K562 (cell line): Measurements from ENCODE around the gene SPRING1. TPM values are rescaled to one million over a fixed set of nuclear protein-coding genes. Genes with fewer than 3 reads are reported as not detected.
A peak's percentile ranks its signal among the peaks of the same experiment; 100 is the strongest.

Source experiments
- ADNP ChIP-seq: fragments of 200-800 bp; sonication (Bioruptor generic); IDR thresholded peaks from 2 replicates; pipeline ENCODE4 v1.6.1; 2016; ENCODE audit warnings: missing genetic modification characterization, missing compliant biosample characterization
- DDX20 ChIP-seq: fragments of 450-650 bp; IDR thresholded peaks from 2 replicates; pipeline ENCODE4 v1.6.1; 2016; ENCODE audit warnings: missing genetic modification characterization, low read depth, mild to moderate bottlenecking, missing compliant biosample characterization, moderate library complexity
- ELF1 ChIP-seq: fragments of 200-800 bp; sonication (Bioruptor generic); IDR thresholded peaks from 2 replicates; pipeline ENCODE4 v1.6.1; 2016; ENCODE audit warnings: missing genetic modification characterization, missing compliant biosample characterization
- EZH2 ChIP-seq: IDR thresholded peaks from 2 replicates; pipeline ENCODE4 v1.6.1; 2012; ENCODE audit warnings: low read depth, mild to moderate bottlenecking, inconsistent platforms, low read length, borderline replicate concordance
- FOXA3 ChIP-seq, 2 experiments: fragments of 450-650 bp in 1 of 2; sonication (generic) in 1 of 2; formaldehyde crosslinking; IDR thresholded peaks in 1 of 2; conservative IDR thresholded peaks in 1 of 2; 2 replicates each; pipeline versions ENCODE4 v1.4.0 to v1.8.0; 2020 to 2022; ENCODE audit warnings: mild to moderate bottlenecking in 2 of 2, missing genetic modification reagents in 1 of 2
- NR2C2 ChIP-seq, 2 experiments: fragments of 200-800 bp in 1 of 2; sonication (Bioruptor generic) in 1 of 2; sonication (generic) in 1 of 2; formaldehyde crosslinking in 1 of 2; IDR thresholded peaks; 2 replicates each; pipeline versions ENCODE4 v1.6.1 to v1.8.0; 2016 to 2022; ENCODE audit warnings: mild to moderate bottlenecking in 1 of 2, missing compliant biosample characterization in 1 of 2, missing genetic modification characterization in 1 of 2, missing genetic modification reagents in 1 of 2
- PHB2 ChIP-seq: fragments of 450-650 bp; IDR thresholded peaks from 2 replicates; pipeline ENCODE4 v1.6.1; 2017; ENCODE audit warnings: low read depth
- ZNF124 ChIP-seq: sonication (generic); formaldehyde crosslinking; IDR thresholded peaks from 2 replicates; pipeline ENCODE4 v1.8.1; 2022; ENCODE audit warnings: missing genetic modification reagents
- polyA plus RNA-seq, 8 experiments: library from polyadenylated mRNA; depleted of rRNA in 4 of 8; stranded (reverse) in 5 of 8; unstranded in 3 of 8; fragments of >200 nt; fragmentation: Nextera tagmentation in 2 of 8; fragmentation: Illumina TruSeq in 1 of 8; extraction: Ambion mirVana in 2 of 8; extraction: Trizol in 1 of 8; gene quantifications; 2 replicates each; pipeline versions ENCODE4 v1.2.1 to v1.2.3, GENCODE V29; 2011 to 2014; ENCODE audit warnings: inconsistent platforms in 1 of 8, missing spikeins in 1 of 8
- total RNA-seq, 7 experiments: library from RNA; depleted of rRNA in 6 of 7; stranded (reverse); fragments of >200 nt in 6 of 7; fragmentation: Illumina TruSeq in 2 of 7; extraction: Trizol in 2 of 7; gene quantifications; 2 replicates each; pipeline versions ENCODE4 v1.2.1 to v1.2.3, GENCODE V29; 2011 to 2021; ENCODE audit warnings: low replicate concordance in 1 of 7
- TF ChIP-seq, protein P1 (sequence below): sonication (generic); formaldehyde crosslinking; IDR thresholded peaks from 2 replicates; pipeline ENCODE4 v1.8.0; 2022; ENCODE audit warnings: mild to moderate bottlenecking, missing genetic modification reagents
- TF ChIP-seq, protein P2 (sequence below): sonication (generic); formaldehyde crosslinking; IDR thresholded peaks from 2 replicates; pipeline ENCODE4 v1.8.1; 2023; ENCODE audit warnings: mild to moderate bottlenecking, missing genetic modification reagents, moderate library complexity
- TF ChIP-seq, protein P3 (sequence below): sonication (generic); formaldehyde crosslinking; IDR thresholded peaks from 2 replicates; pipeline ENCODE4 v1.8.1; 2023; ENCODE audit warnings: mild to moderate bottlenecking, missing genetic modification reagents
- TF ChIP-seq, protein P4 (sequence below): fragments of 450-650 bp; IDR thresholded peaks from 2 replicates; pipeline ENCODE4 v1.6.1; 2016; ENCODE audit warnings: low read depth

SPRING1 gene
- total and polyA plus RNA-seq, 9 of the 15 experiments (the other 6 are each of a cell fraction or from before 2014, with no cell fraction given), result 1.1 to 20.0 (median 8.0) TPM

DNA sequence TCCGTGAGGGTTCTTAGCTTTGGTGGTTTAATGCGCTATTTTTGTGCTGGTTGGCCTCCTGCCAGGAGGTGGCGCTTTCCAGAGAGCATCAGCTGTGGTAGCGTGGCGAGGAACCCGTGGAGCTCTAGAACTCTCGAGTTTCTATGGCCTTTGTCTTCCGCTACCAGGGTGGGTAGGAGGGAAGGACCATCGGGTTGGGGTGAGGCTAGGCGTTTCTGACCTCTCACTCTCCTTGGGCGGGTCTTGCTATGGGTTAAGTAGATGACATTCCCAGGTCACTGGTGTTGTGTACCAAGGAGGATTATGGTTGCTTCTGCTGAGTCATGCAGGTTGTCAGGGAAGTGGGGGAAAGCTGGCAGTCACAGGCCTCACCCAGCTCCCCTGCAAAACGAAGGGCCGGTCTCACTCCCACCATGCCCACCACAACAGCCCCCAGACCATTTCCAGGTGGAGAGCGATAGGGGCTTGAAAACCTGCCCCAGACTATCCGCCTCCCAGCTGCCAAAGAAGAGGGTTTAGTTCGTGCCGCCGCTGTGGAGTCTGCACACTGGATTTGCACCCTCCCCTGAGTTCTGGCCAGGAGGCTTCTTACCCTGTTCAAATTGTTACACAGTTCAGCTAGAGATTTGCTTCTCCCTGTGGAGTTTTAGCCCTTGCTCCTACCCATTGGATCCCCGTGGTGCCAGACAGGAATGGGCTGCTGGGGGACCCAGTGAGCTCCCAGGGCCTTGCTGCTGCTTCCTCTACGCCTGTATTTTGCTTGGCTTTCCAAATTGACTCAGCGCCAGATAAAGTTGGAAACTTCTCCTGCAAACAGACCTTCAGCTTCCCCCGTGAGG lies 22.1 kb upstream of the SPRING1 start (continued):
- TF ChIP-seq, protein P1, sequence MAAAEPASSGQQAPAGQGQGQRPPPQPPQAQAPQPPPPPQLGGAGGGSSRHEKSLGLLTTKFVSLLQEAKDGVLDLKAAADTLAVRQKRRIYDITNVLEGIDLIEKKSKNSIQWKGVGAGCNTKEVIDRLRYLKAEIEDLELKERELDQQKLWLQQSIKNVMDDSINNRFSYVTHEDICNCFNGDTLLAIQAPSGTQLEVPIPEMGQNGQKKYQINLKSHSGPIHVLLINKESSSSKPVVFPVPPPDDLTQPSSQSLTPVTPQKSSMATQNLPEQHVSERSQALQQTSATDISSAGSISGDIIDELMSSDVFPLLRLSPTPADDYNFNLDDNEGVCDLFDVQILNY (CRISPR knock-in tag), result no peak
- TF ChIP-seq EZH2, result no peak
- TF ChIP-seq, protein P2, sequence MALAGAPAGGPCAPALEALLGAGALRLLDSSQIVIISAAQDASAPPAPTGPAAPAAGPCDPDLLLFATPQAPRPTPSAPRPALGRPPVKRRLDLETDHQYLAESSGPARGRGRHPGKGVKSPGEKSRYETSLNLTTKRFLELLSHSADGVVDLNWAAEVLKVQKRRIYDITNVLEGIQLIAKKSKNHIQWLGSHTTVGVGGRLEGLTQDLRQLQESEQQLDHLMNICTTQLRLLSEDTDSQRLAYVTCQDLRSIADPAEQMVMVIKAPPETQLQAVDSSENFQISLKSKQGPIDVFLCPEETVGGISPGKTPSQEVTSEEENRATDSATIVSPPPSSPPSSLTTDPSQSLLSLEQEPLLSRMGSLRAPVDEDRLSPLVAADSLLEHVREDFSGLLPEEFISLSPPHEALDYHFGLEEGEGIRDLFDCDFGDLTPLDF (CRISPR knock-in tag), result no peak
- peak; percentile 46; the same call in 1 of the 2 replicates for TF ChIP-seq NR2C2 (CRISPR knock-in tag; IDR thresholded peaks at IDR 0.05)
- peak; percentile 88 for TF ChIP-seq NR2C2 (tag; IDR thresholded peaks at IDR 0.05)
- TF ChIP-seq ZNF124 (CRISPR knock-in tag), result no peak
- no peak for TF ChIP-seq DDX20
- TF ChIP-seq PHB2, result no peak
- TF ChIP-seq, protein P3, sequence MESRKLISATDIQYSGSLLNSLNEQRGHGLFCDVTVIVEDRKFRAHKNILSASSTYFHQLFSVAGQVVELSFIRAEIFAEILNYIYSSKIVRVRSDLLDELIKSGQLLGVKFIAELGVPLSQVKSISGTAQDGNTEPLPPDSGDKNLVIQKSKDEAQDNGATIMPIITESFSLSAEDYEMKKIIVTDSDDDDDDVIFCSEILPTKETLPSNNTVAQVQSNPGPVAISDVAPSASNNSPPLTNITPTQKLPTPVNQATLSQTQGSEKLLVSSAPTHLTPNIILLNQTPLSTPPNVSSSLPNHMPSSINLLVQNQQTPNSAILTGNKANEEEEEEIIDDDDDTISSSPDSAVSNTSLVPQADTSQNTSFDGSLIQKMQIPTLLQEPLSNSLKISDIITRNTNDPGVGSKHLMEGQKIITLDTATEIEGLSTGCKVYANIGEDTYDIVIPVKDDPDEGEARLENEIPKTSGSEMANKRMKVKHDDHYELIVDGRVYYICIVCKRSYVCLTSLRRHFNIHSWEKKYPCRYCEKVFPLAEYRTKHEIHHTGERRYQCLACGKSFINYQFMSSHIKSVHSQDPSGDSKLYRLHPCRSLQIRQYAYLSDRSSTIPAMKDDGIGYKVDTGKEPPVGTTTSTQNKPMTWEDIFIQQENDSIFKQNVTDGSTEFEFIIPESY (CRISPR knock-in tag), result peak; percentile 81
- TF ChIP-seq ADNP (tag), result no peak
- TF ChIP-seq, protein P4, sequence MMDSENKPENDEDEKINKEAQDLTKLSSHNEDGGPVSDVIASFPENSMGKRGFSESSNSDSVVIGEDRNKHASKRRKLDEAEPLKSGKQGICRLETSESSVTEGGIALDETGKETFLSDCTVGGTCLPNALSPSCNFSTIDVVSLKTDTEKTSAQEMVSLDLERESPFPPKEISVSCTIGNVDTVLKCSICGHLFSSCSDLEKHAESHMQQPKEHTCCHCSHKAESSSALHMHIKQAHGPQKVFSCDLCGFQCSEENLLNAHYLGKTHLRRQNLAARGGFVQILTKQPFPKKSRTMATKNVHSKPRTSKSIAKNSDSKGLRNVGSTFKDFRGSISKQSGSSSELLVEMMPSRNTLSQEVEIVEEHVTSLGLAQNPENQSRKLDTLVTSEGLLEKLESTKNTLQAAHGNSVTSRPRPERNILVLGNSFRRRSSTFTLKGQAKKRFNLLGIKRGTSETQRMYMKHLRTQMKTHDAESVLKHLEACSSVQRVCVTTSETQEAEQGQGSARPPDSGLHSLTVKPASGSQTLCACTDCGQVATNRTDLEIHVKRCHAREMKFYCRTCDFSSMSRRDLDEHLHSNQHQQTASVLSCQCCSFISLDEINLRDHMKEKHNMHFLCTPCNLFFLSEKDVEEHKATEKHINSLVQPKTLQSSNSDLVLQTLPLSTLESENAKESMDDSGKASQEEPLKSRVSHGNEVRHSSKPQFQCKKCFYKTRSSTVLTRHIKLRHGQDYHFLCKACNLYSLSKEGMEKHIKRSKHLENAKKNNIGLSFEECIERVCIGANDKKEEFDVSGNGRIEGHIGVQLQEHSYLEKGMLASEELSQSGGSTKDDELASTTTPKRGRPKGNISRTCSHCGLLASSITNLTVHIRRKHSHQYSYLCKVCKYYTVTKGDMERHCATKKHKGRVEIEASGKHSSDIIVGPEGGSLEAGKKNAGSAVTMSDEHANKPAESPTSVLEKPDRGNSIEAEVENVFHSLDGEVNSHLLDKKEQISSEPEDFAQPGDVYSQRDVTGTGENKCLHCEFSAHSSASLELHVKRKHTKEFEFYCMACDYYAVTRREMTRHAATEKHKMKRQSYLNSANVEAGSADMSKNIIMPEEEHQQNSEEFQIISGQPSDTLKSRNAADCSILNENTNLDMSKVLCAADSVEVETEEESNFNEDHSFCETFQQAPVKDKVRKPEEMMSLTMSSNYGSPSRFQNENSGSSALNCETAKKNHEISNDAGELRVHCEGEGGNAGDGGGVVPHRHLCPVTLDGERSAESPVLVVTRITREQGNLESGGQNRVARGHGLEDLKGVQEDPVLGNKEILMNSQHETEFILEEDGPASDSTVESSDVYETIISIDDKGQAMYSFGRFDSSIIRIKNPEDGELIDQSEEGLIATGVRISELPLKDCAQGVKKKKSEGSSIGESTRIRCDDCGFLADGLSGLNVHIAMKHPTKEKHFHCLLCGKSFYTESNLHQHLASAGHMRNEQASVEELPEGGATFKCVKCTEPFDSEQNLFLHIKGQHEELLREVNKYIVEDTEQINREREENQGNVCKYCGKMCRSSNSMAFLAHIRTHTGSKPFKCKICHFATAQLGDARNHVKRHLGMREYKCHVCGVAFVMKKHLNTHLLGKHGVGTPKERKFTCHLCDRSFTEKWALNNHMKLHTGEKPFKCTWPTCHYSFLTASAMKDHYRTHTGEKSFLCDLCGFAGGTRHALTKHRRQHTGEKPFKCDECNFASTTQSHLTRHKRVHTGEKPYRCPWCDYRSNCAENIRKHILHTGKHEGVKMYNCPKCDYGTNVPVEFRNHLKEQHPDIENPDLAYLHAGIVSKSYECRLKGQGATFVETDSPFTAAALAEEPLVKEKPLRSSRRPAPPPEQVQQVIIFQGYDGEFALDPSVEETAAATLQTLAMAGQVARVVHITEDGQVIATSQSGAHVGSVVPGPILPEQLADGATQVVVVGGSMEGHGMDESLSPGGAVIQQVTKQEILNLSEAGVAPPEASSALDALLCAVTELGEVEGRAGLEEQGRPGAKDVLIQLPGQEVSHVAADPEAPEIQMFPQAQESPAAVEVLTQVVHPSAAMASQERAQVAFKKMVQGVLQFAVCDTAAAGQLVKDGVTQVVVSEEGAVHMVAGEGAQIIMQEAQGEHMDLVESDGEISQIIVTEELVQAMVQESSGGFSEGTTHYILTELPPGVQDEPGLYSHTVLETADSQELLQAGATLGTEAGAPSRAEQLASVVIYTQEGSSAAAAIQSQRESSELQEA, result no peak
- TF ChIP-seq ELF1 (tag), result peak; percentile 49; the same call in 1 of the 2 replicates
- TF ChIP-seq FOXA3 (CRISPR knock-in tag; conservative IDR thresholded peaks at IDR 0.05 in 1 of 2, IDR thresholded peaks at IDR 0.05 in 1 of 2), result 0 out of 4 replicates have a peak, but pooled peaks of 1 of the 2 experiments have one; percentile 37
